HCT116 (cell line): ENCODE measurements around the gene MRPS2. TPM values are rescaled to one million over a fixed set of nuclear protein-coding genes. Genes with fewer than 3 reads are reported as not detected.

Source experiments
- ATAC-seq: fragments of 200-7000 bp; cut with Tn5 transposase; 2 replicates; pipeline ENCODE4 v1.9.1; 2020; ENCODE audit warnings: mild to moderate bottlenecking, moderate library complexity
- BruUV-seq: library from RNA; stranded (reverse); fragments of 400-500 nt; replicated peaks from 2 replicates; lab custom pipeline; 2021; lab: Mats Ljungman, UMichigan
- CTCF ChIA-PET: fragments of 300-600 bp; sonication (Branson Sonifier 250); formaldehyde crosslinking; loops from one replicate; lab custom pipeline; 2021; ENCODE audit warnings: antibody characterized with exemption; lab: Charles Lee
- POLR2A ChIA-PET: fragments of 300-600, 350-600 bp; sonication (Branson Sonifier 250); formaldehyde crosslinking; loops from one replicate; lab custom pipeline; 2021; ENCODE audit warnings: antibody characterized with exemption; lab: Charles Lee
- RAD21 ChIA-PET, 2 experiments: fragments of 300-600 bp; sonication (Branson Sonifier 250); formaldehyde crosslinking; loops; one replicate each; lab custom pipeline; 2023; ENCODE audit warnings: low total read pairs in 2 of 2; ENCODE audit not compliant: uncharacterized antibody in 2 of 2, unreplicated experiment in 2 of 2, low non-redundant PET in 1 of 2; lab: Charles Lee
- DNase-seq: peaks from one replicate; pipeline ENCODE4 v3.0.0-alpha.2; 2010; ENCODE audit warnings: low read depth, low spot score
- H2AFZ ChIP-seq: fragments of 200-600 bp; shearing (Covaris generic), sonication (generic); 2 replicates; pipeline ENCODE4 v1.6.1; 2017; ENCODE audit warnings: low read depth, mixed run types, mixed read lengths, antibody characterized with exemption, low read length; ENCODE audit not compliant: poor library complexity, severe bottlenecking
- H3K27ac ChIP-seq: 2 replicates; pipeline ENCODE4 v1.5.1; 2012; ENCODE audit warnings: low read depth, low read length
- H3K27me3 ChIP-seq: fragments of 200-600 bp; sonication (generic); 2 replicates; pipeline ENCODE4 v1.6.1; 2016; ENCODE audit warnings: mixed run types, low read length, mixed read lengths; ENCODE audit not compliant: insufficient read depth
- H3K36me3 ChIP-seq, 2 experiments: fragments of 200-500 bp in 1 of 2; fragments of 200-600 bp in 1 of 2; sonication (Bioruptor generic) in 1 of 2; sonication (generic) in 1 of 2; 2 replicates each; pipeline versions ENCODE4 v1.5.1 to v1.6.1; 2014 to 2016; ENCODE audit warnings: low read length in 2 of 2, inconsistent platforms in 1 of 2, mixed read lengths in 1 of 2, mixed run types in 1 of 2; ENCODE audit not compliant: insufficient read depth in 2 of 2, control insufficient read depth in 1 of 2
- H3K4me1 ChIP-seq, 2 experiments: fragments of 200-600 bp in 1 of 2; sonication (generic) in 1 of 2; 2 replicates each; pipeline versions ENCODE4 v1.5.1 to v1.6.1; 2012 to 2017; ENCODE audit warnings: low read length in 2 of 2, inconsistent platforms in 1 of 2, mild to moderate bottlenecking in 1 of 2, mixed read lengths in 1 of 2, mixed run types in 1 of 2, moderate library complexity in 1 of 2; ENCODE audit not compliant: insufficient read depth in 2 of 2, control insufficient read depth in 1 of 2
- H3K4me2 ChIP-seq: fragments of 200-600 bp; sonication (generic); 2 replicates; pipeline ENCODE4 v1.6.1; 2017; ENCODE audit warnings: mixed run types, low read length, mixed read lengths
- H3K4me3 ChIP-seq, 2 experiments: fragments of 200-600 bp in 1 of 2; sonication (generic) in 1 of 2; replicated peaks in 1 of 2; 2 replicates each; pipeline ENCODE4 v1.5.1; 2011 to 2016; ENCODE audit warnings: low read length in 2 of 2, control low read depth in 1 of 2, low read depth in 1 of 2, mild to moderate bottlenecking in 1 of 2, mixed read lengths in 1 of 2, mixed run types in 1 of 2
- H3K79me2 ChIP-seq: fragments of 200-600 bp; sonication (generic); 2 replicates; pipeline ENCODE4 v1.6.1; 2017; ENCODE audit warnings: mild to moderate bottlenecking, mixed run types, low read length, moderate library complexity, mixed read lengths; ENCODE audit not compliant: insufficient read depth
- H3K9ac ChIP-seq: fragments of 200-600 bp; sonication (generic); 2 replicates; pipeline ENCODE4 v1.6.1; 2016; ENCODE audit warnings: low read length, mixed read lengths
- H3K9me2 ChIP-seq: fragments of 200-600 bp; sonication (generic), shearing (Covaris generic); 2 replicates; pipeline ENCODE4 v1.6.1; 2017; ENCODE audit warnings: mixed run types, mild to moderate bottlenecking, moderate library complexity; ENCODE audit not compliant: insufficient read depth
- H3K9me3 ChIP-seq, 2 experiments: fragments of 200-500 bp in 1 of 2; fragments of 200-600 bp in 1 of 2; sonication (Bioruptor generic) in 1 of 2; sonication (generic) in 1 of 2; 2 replicates each; pipeline ENCODE4 v1.6.1; 2014 to 2017; ENCODE audit warnings: low read length in 2 of 2, mixed read lengths in 2 of 2, inconsistent platforms in 1 of 2, low read depth in 1 of 2, mild to moderate bottlenecking in 1 of 2, mixed run types in 1 of 2, moderate library complexity in 1 of 2; ENCODE audit not compliant: control insufficient read depth in 1 of 2, insufficient read depth in 1 of 2
- H4K20me1 ChIP-seq: fragments of 200-600 bp; sonication (generic), shearing (Covaris generic); 2 replicates; pipeline ENCODE4 v1.6.1; 2017; ENCODE audit warnings: mixed run types, mild to moderate bottlenecking, moderate library complexity; ENCODE audit not compliant: insufficient read depth
- CBX3 ChIP-seq: IDR thresholded peaks from 2 replicates; pipeline ENCODE4 v1.6.1; 2012; ENCODE audit warnings: low read depth
- CEBPB ChIP-seq: IDR thresholded peaks from 2 replicates; pipeline ENCODE4 v1.6.1; 2012; ENCODE audit warnings: low read depth
- ELF1 ChIP-seq: IDR thresholded peaks from 2 replicates; pipeline ENCODE4 v1.6.1; 2012; ENCODE audit warnings: low read depth, borderline replicate concordance
- FOSL1 ChIP-seq: IDR thresholded peaks from 2 replicates; pipeline ENCODE4 v1.6.1; 2012; ENCODE audit warnings: low read depth
- JUND ChIP-seq: IDR thresholded peaks from 2 replicates; pipeline ENCODE4 v1.6.1; 2012
- MAX ChIP-seq: IDR thresholded peaks from 2 replicates; pipeline ENCODE4 v1.6.1; 2012
- POLR2A ChIP-seq: IDR thresholded peaks from 2 replicates; pipeline ENCODE4 v1.7.0; 2011; ENCODE audit warnings: borderline replicate concordance; ENCODE audit not compliant: insufficient read depth, insufficient read length; ENCODE audit errors: extremely low read depth
- POLR2AphosphoS5 ChIP-seq: IDR thresholded peaks from 2 replicates; pipeline ENCODE4 v1.6.1; 2011; ENCODE audit warnings: mild to moderate bottlenecking, low read depth, low read length, moderate library complexity
- SP1 ChIP-seq: IDR thresholded peaks from 2 replicates; pipeline ENCODE4 v1.6.1; 2012; ENCODE audit warnings: low read depth
- TCF7L2 ChIP-seq: IDR thresholded peaks from 2 replicates; pipeline ENCODE4 v1.7.0; 2011; ENCODE audit warnings: borderline replicate concordance, inconsistent platforms; ENCODE audit not compliant: insufficient read depth, insufficient read length; ENCODE audit errors: extremely low read depth
- ZNF274 ChIP-seq: fragments of 200-500 bp; sonication (Bioruptor generic); IDR thresholded peaks from 2 replicates; pipeline ENCODE4 v1.6.1; 2014; ENCODE audit warnings: mild to moderate bottlenecking, low read depth, low read length, inconsistent platforms
- intact Hi-C: fragments of 100-400 bp; cut with micrococcal nuclease; formaldehyde crosslinking; loops from 2 replicates; pipeline ENCODE4 v1.10.0; 2022
- total RNA-seq: library from RNA; stranded (reverse); gene quantifications from one replicate; pipeline ENCODE4 v1.2.1, GENCODE V29; 2021; ENCODE audit not compliant: unreplicated experiment
- TF ChIP-seq, protein P1 (sequence below): IDR thresholded peaks from 2 replicates; pipeline ENCODE4 v1.6.1; 2012; ENCODE audit warnings: low read depth
- TF ChIP-seq, protein P2 (sequence below): IDR thresholded peaks from 2 replicates; pipeline ENCODE4 v1.6.1; 2011; ENCODE audit warnings: mild to moderate bottlenecking, low read length, moderate library complexity; ENCODE audit not compliant: insufficient replicate concordance; ENCODE audit errors: extremely low read depth
- TF ChIP-seq, protein P3 (sequence below), 3 experiments: fragments of 200-600 bp in 1 of 3; sonication (generic) in 1 of 3; IDR thresholded peaks in 2 of 3; conservative IDR thresholded peaks in 1 of 3; 2 replicates each; pipeline ENCODE4 v1.5.1; 2012 to 2017; ENCODE audit warnings: low read depth in 2 of 3, low read length in 2 of 3, antibody characterized with exemption in 1 of 3, borderline replicate concordance in 1 of 3, control low read depth in 1 of 3, mild to moderate bottlenecking in 1 of 3, mixed read lengths in 1 of 3, mixed run types in 1 of 3, moderate library complexity in 1 of 3; ENCODE audit not compliant: insufficient read depth in 1 of 3

Gene MRPS2
- total RNA-seq, 1 experiment from 2014 or later = 85.1 TPM

GRCh38 chr9:135552021-135552697, 51.7 kb downstream of the MRPS2 start:
- ATAC-seq (no peak), DNase-seq (no peak)
- H3K4me3 ChIP-seq = no peak overlapping the region
- H3K27ac ChIP-seq = no peak overlapping the region
- H3K36me3 ChIP-seq = no peaks in the 10 kb centered on the region
- H2AFZ ChIP-seq = no peak overlapping the region
- intact Hi-C loops = no loop called here
- H3K9me2 ChIP-seq = no peaks in the 10 kb centered on the region
- no peaks in the 10 kb centered on the region for H4K20me1 ChIP-seq
- H3K4me2 ChIP-seq = no peak overlapping the region
- H3K9ac ChIP-seq = no peak overlapping the region
- H3K79me2 ChIP-seq = no peaks in the 10 kb centered on the region
- no TSS peak for BruUV-seq
- CTCF ChIA-PET = no interaction called here
- no peaks in the 10 kb centered on the region for H3K9me3 ChIP-seq
- TF ChIP-seq CBX3 = no peak
- no peak for TF ChIP-seq TCF7L2
- no peak for TF ChIP-seq SP1
- TF ChIP-seq ELF1 = no peak
- TF ChIP-seq, protein P1, sequence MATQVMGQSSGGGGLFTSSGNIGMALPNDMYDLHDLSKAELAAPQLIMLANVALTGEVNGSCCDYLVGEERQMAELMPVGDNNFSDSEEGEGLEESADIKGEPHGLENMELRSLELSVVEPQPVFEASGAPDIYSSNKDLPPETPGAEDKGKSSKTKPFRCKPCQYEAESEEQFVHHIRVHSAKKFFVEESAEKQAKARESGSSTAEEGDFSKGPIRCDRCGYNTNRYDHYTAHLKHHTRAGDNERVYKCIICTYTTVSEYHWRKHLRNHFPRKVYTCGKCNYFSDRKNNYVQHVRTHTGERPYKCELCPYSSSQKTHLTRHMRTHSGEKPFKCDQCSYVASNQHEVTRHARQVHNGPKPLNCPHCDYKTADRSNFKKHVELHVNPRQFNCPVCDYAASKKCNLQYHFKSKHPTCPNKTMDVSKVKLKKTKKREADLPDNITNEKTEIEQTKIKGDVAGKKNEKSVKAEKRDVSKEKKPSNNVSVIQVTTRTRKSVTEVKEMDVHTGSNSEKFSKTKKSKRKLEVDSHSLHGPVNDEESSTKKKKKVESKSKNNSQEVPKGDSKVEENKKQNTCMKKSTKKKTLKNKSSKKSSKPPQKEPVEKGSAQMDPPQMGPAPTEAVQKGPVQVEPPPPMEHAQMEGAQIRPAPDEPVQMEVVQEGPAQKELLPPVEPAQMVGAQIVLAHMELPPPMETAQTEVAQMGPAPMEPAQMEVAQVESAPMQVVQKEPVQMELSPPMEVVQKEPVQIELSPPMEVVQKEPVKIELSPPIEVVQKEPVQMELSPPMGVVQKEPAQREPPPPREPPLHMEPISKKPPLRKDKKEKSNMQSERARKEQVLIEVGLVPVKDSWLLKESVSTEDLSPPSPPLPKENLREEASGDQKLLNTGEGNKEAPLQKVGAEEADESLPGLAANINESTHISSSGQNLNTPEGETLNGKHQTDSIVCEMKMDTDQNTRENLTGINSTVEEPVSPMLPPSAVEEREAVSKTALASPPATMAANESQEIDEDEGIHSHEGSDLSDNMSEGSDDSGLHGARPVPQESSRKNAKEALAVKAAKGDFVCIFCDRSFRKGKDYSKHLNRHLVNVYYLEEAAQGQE = no peak
- TF ChIP-seq JUND = no peak
- TF ChIP-seq, protein P2, sequence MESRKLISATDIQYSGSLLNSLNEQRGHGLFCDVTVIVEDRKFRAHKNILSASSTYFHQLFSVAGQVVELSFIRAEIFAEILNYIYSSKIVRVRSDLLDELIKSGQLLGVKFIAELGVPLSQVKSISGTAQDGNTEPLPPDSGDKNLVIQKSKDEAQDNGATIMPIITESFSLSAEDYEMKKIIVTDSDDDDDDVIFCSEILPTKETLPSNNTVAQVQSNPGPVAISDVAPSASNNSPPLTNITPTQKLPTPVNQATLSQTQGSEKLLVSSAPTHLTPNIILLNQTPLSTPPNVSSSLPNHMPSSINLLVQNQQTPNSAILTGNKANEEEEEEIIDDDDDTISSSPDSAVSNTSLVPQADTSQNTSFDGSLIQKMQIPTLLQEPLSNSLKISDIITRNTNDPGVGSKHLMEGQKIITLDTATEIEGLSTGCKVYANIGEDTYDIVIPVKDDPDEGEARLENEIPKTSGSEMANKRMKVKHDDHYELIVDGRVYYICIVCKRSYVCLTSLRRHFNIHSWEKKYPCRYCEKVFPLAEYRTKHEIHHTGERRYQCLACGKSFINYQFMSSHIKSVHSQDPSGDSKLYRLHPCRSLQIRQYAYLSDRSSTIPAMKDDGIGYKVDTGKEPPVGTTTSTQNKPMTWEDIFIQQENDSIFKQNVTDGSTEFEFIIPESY = no peak
- TF ChIP-seq FOSL1 = no peak
- TF ChIP-seq, protein P3, sequence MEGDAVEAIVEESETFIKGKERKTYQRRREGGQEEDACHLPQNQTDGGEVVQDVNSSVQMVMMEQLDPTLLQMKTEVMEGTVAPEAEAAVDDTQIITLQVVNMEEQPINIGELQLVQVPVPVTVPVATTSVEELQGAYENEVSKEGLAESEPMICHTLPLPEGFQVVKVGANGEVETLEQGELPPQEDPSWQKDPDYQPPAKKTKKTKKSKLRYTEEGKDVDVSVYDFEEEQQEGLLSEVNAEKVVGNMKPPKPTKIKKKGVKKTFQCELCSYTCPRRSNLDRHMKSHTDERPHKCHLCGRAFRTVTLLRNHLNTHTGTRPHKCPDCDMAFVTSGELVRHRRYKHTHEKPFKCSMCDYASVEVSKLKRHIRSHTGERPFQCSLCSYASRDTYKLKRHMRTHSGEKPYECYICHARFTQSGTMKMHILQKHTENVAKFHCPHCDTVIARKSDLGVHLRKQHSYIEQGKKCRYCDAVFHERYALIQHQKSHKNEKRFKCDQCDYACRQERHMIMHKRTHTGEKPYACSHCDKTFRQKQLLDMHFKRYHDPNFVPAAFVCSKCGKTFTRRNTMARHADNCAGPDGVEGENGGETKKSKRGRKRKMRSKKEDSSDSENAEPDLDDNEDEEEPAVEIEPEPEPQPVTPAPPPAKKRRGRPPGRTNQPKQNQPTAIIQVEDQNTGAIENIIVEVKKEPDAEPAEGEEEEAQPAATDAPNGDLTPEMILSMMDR (IDR thresholded peaks at IDR 0.05 in 2 of 3, conservative IDR thresholded peaks at IDR 0.05 in 1 of 3; ENCODE audit: borderline replicate concordance in 1 of 3, insufficient read depth in 1 of 3, low read depth in 2 of 3, low read length in 2 of 3) = no peak
- no peak for TF ChIP-seq CEBPB
- TF ChIP-seq ZNF274 = no peak
- no peak for TF ChIP-seq POLR2AphosphoS5
- no peak for TF ChIP-seq POLR2A
- TF ChIP-seq MAX = no peak
- POLR2A ChIA-PET = no interaction called here
- 0 out of 2 replicates have a peak, but pooled peaks cover 2% of the 10 kb centered on the region for H3K27me3 ChIP-seq
- RAD21 ChIA-PET = no interaction called here
- H3K4me1 ChIP-seq = no peaks in the 10 kb centered on the region
